Urothelium cell line (cell line): Measurements from ENCODE around the gene C6orf47.

Source experiments
- DNase-seq: peaks from one replicate; pipeline ENCODE4 v3.0.0; 2011; ENCODE audit warnings: low spot score, mixed read lengths
- FAIRE-seq: peaks from 2 replicates; lab custom pipeline; 2011; peaks lifted over from hg19 to GRCh38; lab: Jason Lieb, UNC

Gene C6orf47

DNA sequence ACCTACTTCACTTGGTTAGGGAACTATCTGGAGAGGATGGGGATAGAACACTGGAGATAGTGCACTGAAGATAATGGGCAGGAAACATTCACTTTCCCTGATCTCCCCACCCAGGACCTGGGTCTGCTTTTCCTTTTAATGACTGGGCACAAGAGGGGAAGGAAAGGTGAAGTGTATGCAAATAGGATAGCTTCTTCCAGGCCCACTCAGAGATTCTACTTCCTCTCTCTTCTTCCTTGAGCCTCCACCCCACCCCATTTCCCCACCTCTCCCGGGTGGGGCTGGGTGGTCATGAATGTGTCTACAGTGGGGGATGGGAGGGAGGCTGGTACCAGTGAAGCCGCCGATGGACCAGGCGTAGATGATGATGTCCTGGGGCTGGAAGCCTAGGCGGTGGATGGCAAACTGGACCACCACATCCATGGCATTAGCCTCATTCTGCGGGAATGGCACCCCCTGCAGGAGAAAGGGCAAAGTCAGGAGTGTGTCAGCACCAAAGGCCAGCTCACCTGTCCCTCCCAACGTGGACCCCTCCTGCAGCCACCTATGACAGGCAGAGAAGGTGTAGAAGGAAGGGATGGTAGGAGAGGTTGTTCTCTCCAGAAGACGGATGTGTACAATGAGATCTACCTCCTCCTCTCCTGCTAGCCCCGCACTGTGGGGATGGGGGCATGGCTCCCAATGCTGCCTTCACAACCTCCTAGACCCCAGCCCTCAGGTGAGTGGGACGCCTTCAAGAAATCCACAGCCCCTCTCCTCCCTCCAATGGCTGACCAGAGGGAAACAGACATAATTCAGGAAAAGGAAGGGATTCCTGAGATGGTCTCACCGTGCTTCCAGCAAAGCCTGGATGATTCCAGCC lies 28.9 kb upstream of the C6orf47 start:
- no peak for DNase-seq
- peak; percentile 46 for FAIRE-seq

DNA sequence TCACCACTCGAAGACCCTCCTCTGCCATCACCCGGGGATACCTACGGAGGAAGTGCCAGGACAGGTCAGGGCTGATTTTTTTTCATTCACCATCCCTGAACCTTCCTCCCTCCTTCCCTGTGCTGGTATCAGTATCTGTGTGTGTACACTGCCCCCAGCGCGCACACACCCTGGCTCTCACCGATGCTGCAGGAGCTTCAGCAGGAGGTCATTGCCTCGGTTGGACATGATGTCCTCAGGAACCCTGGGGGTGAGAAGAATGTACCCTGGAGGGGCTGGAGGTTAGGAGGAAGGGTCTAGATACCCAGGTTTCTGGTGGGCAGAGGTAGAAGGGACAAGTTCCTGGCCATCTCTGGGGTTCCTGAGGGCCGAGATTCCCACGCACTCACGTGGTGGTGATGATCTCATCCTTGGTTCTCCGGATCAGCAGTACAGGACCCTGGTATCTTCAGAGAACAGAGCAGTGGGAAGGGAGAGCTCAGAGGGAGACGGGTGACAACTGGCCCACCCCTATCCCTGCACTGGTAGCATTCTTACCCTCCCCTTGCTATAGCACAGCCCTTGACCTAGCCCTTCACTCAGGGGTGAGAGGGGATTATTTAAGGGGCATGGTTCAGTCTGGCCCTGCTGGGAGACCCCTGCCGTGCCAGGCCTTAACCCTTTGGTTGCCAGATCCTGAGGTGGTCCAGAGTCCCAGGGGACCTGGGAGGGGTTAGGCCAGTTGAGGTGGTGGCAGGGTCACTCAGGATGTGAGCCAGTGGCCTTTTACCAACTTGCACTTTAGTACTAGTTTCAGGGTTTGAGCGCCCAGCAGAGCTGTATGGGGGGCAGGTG lies 27.5 kb upstream of the C6orf47 start:
- DNase-seq (no peak), FAIRE-seq (no peak)

DNA sequence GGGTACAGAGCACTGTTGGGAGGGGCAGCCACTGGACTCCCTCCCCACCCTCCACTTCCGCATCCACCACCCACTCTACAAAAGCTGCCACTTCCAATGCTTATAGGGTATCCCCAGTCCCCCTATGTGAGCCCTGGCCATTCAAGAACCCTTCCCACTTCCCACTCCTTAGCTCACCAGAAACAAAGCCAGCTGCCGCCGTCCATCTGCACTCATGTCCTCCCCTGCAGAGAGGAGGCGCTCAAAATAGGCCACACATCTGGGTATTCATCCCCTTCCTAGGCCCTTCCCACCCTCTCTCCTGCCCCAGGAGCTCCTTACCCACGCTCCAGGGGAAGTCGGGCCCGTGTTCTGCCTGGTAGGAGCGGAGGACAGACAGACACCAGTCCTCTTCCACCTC lies 26.7 kb upstream of the C6orf47 start:
- FAIRE-seq (no peak), DNase-seq (no peak)

DNA sequence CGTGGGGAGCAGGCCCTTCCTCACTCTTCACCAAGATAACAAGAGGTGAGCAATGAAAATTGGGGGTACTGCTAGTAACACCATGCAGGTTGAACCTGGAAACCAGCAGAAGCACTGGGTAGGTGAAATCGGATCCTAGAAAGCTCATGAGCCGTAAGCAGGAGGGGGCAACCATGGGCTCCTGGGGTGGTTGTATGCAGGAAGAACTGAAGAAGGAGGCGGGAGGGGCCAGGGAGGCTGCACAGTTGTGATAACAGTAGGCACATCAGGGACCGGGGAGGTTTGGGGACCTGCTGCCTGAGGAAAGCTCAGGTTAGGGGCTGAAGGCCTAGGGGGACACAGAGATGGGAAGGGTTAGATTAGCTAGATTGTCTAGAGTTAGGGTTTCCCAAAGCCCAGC lies 25.9 kb upstream of the C6orf47 start:
- no peak for FAIRE-seq
- DNase-seq, result no peak

DNA sequence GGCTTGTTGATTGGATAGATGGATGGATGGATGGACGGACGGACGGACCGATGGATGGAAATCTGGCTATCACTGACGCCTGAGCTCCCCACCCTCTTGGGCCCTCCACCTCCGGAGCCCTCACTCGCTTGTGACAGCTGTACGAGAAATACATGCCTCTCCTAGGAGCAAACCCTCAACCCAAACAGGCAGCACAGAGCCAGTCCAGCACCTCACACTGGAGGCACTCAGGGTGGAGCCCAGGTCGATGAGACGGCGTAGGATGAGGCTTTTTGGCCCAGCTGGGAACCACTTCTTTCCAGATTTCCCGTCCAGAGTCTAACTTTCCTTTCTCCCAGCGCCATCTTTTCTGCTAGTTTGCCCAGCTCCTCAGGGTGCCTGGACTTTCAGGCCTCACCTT lies 23.0 kb upstream of the C6orf47 start:
- DNase-seq (no peak), FAIRE-seq (no peak)

DNA sequence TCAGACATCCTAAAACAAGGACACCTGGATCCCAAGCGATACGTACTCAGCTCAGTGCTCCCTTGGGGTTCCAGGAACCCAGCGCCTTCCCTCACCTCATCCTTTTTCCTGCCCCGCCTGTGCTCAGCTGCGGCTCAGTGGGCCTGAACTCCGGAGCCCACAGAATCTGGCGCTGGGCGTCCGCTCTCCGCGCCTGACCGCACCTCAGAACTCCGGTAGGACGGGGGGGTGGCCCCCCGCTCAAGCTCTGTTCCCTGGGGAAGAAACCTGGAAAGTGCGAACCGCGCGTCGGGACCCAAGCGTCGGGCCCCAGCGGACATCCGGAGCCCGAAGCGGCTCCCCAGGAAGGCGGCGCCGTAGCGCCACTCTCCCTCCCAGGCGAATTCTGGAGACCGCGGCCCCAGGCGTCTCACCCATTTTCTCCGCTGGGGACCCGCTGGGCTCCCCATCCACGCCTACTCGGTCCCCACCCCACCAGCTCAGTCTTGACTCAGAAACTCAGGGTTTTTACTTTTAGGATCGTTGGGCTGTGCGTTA lies 20.6 kb upstream of the C6orf47 start:
- no peak for DNase-seq

DNA sequence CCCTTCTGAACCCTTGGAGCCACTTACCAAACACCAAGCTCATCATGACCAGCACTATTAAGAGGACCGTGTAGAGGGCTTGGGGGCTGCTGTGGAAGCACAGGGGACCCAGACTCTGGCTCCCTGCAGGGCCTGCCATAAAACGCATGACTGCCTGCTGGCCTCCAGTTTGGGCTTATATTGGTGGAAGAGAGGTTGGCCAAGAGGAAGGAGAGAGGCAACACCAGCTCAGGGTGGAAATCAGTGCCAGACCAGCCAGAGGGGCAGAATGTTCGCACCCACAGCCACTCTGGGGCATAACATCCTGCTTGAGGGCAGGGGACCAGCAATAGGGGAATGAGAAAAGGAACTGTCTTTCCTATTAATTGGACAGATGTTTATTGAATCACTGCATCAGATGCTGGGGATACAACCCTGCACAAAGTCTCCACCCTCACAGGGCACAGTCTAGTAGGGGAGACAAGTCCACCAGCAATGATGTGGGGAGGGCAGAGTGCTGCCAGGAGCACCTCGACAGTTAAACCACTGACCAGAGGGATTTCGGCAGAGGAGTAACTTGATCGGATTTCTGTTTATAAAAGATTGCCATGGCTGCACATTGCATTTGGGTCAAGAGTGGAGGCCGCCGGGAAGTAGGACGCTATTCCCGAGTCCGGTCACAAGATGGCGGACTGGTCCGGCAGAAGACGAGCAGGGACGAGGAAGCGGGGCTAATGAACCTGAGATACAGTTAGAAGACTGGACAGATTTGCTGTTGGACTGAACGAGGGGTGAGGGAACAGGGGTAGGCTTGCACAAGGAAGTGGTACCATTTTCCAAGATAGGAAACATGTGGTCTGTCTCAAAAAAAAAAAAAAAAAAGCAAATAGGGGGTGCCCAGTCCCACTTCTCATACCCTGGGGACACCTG lies 19.9 kb upstream of the C6orf47 start, which contains the start of gene LY6G5C:
Gene LY6G5C, minus strand, starts transcription at position 842 of the 909 bp plus-strand sequence. Its CDS starts 694 bp downstream, at position 148.
- peak; percentile 56 for DNase-seq
- FAIRE-seq, result no peak

More for the DNA sequence above, 20.6 kb upstream of the C6orf47 start:
- no peak for FAIRE-seq

DNA sequence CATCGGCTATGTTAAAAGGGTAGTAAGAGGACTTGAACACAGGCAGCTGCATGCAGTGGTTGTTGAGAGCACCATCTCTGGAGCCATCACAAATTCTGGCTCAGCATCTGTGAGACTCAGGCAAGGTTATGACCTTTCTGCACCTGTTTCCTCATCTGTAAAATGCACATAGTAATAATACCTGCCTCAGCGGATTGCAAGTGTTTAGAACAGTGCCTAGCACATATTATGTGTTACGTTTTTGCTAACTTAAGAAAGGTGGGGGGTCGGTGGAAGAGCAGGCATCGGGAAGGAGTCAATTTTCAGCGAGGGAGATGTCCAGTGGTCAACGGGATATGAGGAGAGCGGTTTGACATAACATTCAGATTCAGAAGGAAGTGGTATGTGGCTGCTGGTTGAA lies 17.4 kb upstream of the C6orf47 start:
- DNase-seq (no peak), FAIRE-seq (no peak)

DNA sequence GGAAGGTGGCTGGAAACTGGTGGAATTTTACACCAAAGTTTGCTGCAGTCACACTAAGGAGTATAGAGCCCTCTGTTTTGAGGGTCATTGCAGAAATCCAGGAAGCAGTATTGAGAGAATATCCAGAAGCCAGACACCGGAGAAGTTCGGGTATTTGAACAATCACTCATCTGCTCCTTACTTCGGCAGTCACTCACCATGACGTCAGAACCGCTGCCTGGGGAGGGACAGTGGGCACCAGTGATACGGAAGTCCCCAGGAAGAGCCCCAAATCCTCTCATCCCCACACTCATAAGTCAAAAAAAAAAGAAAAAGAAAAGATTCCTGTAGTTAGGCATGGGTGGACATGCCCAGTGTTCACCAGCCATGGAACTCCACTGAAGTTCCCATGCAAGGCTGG lies 16.3 kb upstream of the C6orf47 start:
- FAIRE-seq (no peak), DNase-seq (no peak)

DNA sequence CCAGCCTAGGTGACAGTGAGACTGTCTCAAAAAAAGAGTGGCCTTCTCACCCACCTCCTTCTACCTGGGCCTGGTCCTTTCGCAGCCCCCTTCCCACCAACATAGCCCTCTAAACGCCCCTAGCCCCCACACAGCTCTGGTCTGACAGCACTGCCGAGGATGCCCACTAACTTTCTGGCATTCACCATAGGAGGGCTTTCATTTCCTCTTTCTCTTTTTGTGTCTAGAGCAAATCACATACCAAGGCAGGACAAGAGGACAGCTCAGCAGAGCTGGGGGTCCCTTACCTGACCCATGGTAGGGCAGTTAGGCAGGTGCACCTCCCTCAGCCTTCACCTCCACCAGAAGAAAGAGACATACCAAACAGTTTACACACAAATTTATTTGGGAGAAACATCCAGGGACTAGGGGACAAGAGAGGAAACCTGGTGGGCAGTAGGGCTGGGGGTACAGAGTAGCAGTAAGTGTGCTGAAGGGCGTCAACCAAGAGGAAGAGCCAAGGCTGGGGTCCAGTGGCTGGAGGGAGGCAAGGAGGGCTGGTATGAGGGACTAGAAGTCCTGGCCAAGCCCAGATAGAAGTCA lies 15.8 kb upstream of the C6orf47 start:
- DNase-seq (no peak), FAIRE-seq (no peak)

DNA sequence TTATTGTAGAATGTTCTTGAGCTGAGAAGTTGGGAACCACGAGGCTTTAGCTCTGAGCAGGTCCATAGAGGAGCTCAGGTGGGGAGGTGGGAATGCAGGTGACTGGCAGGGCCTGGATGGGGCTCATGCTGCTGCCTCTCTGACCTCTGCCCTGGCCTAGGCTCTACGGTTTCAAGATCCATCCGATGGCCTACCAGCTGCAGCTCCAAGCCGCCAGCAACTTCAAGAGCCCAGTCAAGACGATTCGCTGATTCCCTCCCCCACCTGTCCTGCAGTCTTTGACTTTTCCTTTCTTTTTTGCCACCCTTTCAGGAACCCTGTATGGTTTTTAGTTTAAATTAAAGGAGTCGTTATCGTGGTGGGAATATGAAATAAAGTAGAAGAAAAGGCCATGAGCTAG lies 9.1 kb upstream of the C6orf47 start, which contains the start of gene LY6G5B:
Gene LY6G5B, plus strand, starts transcription at position 301 of the 400 bp plus-strand sequence. CDS start 975 bp downstream, outside the sequence.
- FAIRE-seq, result no peak
- DNase-seq, result no peak

DNA sequence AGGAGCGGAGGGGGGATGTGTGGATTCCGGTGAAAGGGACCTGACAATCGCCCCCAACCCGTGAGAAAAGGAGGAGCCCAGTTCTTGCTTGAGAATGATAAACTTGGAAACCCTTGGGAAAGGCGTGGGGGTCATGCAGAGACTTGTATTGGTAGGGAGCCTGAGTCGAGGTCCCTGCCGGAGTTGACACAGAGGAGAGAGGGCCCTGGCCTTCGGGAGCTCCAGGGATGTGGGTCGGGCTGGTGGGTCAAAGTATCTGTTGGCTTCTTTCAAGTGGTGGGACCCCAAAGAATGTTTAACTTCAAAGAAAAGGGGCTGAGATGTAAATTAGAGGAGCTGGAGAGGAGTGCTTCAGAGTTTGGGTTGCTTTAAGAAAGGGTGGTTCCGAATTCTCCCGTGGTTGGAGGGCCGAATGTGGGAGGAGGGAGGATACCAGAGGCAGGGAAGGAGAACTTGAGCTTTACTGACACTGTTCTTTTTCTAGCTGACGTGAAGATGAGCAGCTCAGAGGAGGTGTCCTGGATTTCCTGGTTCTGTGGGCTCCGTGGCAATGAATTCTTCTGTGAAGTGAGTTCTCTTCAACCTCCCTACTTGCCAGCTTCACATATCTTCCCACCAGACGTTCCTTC lies 5.9 kb upstream of the C6orf47 start:
- FAIRE-seq, result no peak
- no peak for DNase-seq

DNA sequence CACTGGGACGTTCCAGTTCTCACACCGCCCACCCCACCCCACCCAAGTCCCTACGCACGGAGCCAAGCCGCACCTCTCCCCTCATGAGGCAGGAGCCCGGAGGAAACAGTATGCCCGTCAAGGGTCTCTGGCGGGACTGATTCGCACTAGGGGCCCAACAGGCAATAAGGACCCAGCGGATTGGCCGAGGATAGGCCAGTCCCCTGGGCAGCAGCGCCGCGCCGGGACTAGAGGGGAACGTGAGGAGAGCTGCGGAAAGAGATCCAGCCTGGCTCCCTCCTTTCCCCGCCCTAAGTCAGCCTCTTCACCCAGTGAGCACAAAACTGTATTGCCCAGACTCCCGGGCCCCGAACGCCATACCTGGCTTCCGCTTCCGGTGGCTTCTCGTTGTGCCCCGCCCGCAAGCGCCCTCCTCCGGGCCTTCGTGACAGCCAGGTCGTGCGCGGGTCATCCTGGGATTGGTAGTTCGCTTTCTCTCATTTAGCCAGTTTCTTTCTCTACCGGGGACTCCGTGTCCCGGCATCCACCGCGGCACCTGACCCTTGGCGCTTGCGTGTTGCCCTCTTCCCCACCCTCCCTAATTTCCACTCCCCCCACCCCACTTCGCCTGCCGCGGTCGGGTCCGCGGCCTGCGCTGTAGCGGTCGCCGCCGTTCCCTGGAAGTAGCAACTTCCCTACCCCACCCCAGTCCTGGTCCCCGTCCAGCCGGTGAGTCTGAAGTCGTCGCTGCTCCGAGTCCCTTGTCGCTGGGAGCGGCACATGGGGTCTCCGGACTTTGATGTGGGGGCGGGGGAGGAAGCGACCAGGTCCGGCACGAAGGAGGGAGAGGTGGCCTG lies 5.1 kb upstream of the C6orf47 start, which contains the start of gene CSNK2B:
Gene CSNK2B, plus strand, starts transcription at position 580 of the 836 bp plus-strand sequence. CDS start 752 bp downstream, outside the sequence.
- DNase-seq, result peak; percentile 97
- no peak for FAIRE-seq

DNA sequence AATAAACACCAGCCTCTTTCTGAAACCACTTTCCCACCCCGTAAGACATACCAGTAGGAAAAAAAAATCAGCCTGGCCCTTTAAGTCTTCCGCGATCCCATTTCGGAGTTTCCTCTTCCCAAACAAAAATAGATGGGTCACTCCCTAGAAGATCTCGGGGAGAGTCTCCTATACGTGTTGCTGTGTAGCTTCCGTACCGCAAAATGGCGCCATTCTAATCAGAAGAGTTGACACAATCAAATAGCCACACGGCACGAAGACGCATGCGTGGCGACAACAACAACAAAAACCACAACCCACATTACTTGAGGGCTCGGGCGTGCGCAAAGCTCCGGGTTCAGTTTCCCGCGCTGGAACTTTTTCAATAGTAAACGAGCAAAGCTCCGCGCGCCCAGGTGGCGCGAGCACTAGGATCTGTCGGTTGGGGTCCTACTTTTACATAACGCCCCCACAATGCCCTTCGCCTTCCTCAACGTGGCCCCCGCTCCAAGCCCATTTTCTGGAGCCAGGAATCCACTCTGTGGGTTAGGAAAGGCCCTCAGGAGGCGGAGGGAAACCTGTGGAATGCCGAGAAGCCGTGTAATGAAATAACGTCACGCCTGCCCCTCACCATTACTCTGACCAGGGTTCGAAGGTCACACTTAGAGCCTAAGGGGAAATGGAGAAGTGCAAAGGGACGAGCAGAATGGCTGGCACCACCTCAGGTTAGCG lies 4.4 kb upstream of the C6orf47 start, which contains the start of gene GPANK1:
Gene GPANK1, minus strand, starts transcription at position 208 of the 711 bp plus-strand sequence. CDS start 519 bp downstream, outside the sequence.
- DNase-seq (peak; percentile 69), FAIRE-seq (no peak)

DNA sequence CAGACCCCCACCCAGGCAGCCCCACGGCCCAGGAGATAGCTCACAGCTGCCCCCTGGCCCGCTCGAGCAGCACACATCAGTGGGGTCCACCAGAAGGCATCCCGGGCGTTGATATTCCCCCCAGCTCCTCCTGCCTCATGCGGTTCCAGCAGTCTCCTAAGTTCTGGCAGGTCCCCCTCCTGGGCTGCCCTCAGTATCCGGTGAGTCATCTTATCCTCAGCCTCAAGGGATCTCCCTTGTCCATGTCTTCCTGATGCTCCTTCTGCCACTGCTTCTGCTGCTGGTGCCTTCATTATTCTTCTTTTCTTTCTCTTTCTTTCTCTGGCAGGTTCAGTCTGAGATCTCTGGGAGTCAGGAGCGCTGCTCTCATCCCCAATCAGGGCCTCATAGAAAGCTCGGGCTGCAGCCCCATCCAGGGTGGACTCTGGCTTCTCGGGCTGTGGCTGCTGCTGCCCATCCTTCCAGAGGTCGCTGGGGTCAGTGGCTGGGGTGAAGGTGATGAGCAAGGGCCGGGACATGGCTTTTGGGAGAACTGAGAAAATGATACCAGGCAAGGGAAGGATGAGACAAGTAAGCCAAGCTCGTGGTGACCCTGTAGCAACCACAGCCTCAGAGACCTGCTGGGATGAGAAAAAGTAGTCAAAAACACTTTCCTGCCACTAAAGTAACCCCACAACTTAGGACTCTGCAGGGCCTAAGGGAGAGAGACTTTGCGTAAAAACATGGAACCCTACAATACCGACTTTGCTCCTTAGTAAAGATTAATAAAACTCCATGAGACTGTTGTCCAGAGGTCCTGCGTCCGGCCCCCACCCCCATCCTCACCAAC lies 3.6 kb upstream of the C6orf47 start:
- DNase-seq (peak; percentile 74), FAIRE-seq (no peak)

DNA sequence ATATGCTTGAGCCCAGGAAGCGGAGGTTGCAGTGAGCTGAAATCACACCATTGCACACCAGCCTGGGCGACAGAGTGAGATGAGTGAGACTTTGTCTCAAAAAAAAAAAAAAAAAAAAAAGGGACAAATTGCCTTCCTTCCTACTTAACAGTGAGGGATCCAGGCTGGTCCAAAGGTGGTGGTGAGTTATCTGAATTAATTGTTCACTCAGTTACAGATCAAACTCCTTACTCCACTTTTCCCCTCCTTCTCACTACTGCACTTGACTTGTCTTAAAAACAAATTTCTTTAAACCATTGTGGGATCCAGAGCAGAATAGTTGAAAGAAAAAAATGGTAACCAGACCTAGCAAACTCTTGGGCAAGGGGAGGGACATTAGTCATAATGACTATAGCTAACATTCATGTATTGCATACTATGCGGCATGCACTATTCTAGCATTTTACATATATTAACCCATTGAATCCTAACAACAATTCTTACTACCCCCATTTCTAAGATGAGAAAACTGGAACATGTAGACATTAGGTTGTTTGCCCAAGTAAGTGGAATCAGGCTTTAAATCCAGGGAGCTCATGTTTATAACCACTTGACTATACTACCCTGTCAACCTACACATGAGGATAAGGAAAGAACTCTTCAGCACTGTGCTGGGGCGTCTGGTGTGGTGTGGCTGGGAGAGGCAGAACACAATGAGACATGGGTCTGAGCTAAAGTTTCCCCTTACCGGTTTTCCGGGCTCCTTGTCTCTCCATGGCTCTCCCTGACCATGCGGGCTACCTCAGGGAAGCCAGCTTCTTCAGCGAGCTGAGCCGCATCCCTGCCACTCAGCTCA lies 2.8 kb upstream of the C6orf47 start:
- DNase-seq, result no peak
- FAIRE-seq, result no peak
